Posterior vena cava (tissue), 2 donors: ENCODE data around the gene ARFGAP3. TPM values are rescaled to one million over a fixed set of nuclear protein-coding genes. Genes with fewer than 3 reads are reported as not detected.
A peak's percentile ranks its signal among the peaks of the same experiment; 100 is the strongest.

Experiments
- DNase-seq: peaks from one replicate; pipeline ENCODE4 v3.0.0-alpha.2; 2020; ENCODE audit warnings: low spot score
- intact Hi-C, 2 donors: fragments of 100-400 bp; cut with DNase I; formaldehyde crosslinking; loops; one replicate each; pipeline versions ENCODE4 v1.14.1 to v1.14.2; 2022 to 2023
- total RNA-seq, 2 donors: library from RNA; stranded (reverse); fragmentation: NEBNext Ultra II Directional; extraction: Animal tissue kit (Norgen Biotek cat#: 25700); gene quantifications; one replicate each; pipeline ENCODE4 v1.2.1, GENCODE V29; 2021
- donor health status: DM: yes; HTN: yes; CAD: no.
- donor health status: DM: yes; HTN: yes; CAD: no.

ARFGAP3 gene
- total RNA-seq, 2 donors from 2014 or later, result 36.9 to 53.0 TPM

DNA sequence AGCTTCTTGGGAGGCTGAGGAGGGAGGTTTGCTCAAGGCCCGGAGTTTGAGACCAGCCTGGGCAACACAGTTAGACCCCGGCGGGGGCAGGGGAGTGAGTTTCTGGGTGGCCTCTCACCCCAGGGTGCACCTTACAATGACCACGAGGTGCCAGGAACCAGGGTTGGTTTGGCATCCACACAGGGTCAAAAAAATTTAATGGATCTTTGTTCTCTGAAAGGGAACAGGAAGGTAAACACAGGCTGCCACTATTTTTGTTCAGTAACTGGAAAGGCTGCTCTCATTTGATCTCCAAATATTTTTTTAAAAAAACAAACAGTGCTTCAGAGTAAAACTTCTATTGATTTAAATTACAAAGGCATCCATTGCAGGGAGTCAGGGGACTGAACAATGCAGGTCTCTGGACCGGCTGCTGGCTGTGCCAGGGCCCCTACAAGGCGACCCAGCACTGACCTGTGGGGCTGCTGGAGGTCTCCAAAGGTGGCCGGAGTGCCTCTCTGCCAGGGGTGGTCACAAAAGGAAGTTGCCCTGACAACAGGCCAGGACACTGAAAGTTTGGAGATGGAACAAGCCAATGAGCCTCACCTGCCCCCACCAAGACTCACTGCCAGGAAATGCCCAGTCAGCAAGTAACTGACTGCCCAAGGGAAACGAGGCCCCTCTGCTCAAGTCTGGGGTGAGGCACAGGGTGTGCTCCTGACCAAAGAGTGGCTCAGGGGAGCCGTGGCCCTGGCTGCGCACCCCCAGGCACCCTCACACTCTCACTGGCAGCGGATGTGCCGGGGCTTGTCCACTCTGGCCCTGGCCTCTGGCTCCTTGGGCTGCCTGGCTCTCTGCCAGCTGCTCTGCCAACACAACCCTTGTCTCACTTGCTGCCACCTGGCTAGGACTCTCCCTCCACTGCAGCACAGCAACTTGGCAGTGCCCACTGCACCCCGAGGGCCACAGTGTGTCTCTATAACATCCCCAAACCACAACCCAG is 51.8 kb downstream of the ARFGAP3 start:
- intact Hi-C loops, result no loop called here
- no peak for DNase-seq

DNA sequence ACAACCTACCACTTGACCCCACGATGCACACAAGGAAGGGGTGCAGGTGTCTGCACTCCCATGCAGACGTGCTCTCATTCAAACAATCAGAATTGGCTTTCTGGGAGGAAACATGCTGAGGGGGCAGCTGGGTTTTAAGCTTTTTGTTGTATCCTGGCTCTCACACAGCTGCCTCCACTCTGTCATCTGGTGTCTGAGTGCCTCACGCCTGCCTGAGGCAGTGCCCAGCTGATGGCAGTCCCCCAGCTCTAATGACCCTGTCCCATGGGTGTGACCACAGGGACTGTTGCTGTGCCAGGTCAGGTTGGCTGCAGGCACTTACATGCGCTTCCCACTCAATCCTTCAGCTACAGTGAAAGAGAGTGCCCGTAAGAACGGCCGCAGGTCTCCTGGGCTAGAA is 53.7 kb downstream of the ARFGAP3 start:
- peak; percentile 40 for DNase-seq
- intact Hi-C loops, result no loop called here

DNA sequence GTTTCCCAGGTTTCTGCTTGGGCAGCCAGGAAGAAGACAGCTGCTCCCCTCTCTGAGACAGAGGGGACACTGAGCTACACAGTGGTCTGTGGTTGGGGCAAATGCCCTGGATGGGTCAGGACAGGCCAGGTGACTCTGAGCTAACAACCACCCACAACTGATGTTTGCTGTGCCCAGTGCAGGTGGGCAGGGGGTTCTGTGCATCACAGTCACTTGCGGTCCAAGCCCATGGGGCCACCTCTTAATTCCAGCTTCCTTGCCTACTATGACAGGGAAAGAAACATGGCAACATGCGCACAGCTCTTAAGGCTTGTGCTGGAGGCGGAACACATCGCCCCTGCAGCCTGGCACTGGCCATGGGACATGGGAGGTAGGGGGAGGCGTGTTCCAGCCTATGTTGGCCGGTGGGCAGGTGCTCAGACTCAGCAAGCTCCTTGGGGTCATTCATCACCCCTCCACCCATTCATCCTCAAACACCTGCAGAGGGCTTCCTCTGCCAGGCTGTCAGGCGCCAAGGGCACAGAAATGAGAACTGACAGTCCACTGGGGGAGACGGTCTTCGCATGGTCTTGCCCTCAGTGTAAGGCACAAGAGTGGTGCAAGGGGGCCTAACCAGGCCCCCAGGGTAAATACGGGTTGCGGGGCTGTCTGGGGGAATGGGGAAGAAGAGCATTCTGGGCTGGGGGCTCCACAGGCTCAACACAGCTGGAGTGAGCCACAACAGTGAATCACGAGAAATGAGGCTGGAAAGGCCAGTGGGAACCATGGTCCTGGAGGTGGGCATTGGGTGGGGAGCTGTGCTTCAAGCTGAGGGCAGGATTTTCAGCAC is 55.6 kb downstream of the ARFGAP3 start:
- DNase-seq, result peak; percentile 70
- intact Hi-C loops, result no loop called here

DNA sequence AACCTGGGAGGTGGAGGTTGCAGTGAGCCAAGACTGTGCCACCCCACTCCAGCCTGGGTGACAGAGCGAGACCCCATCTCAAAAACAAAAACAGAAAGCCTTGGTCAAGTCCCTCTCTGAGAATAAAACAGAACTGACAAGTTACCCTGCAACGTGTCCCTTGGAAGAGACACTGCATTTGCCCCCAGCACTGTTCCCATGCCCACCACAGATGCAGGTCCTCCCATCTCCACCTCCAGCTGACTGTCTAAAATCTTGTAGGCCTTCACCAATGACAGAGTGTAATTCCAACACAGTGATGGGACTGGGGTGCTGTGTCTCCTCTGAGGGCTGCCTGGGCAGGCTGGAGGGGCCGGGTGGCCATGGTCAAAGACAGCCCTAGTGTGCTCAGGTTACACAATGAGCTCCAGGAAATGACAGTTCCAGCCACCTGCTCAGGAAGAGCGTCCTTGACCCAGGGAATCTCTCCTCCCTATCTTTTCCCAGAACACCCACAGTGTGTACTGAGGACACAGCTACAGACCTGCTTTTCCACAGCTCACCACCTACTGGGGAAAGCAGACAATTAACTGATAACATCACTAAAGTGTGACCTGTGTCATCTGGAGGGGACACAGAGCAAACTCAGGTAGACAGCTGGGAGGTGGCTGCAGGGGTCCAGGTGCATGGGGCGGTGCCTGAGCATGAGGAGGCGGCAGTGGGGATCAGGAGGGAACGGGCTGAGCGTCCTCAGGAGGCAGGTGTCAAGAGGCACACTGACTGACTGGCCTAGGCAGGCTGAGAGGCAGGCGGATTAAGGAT is 56.4 kb downstream of the ARFGAP3 start:
- intact Hi-C loops, result no loop called here
- peak; percentile 59 for DNase-seq

DNA sequence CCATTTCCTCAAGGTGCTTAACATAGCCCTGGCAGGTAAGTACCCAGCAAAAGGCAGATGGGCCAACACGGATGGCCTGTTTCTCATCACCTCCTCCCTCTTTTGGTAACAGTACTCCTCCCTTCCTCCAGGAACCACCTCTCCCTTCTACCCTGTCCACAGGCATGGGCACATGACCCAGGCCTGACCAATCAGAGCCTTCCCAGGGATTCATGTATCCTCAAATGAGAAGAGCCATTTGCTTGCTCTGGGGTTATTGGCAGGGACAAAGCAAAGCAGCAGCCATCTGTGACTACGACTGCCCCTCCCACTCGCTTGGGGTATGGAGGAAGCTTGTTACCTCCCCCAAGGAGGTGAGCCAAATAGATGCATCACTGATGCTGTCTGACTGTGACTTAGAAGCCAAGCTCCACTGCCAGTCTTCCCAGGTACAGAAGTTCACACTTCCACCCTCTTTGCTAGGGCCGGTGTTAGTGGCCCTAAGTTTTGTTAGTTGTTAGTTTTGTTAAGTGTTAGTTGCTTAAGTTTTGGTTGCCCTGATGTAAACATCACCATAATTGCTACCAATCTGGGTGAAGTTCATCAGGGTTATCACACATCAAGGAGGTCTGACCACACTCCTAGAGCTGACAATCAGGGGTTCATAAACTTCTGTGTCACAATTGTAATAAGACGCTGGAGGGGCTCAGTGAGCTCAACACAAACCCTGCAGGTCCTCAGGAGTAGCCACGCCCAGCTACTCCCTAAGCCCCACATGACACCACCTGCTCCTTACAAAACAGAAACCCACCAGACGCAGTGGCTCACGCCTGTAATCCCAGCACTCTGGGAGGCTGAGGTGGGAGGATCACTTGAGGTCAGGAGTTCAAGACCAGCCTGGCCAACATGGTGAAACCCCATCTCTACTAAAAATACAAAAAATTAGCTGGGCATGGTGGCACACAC is 57.3 kb downstream of the ARFGAP3 start:
- peak; percentile 23 for DNase-seq
- intact Hi-C loops, result loop anchor here in 1 of 2 donors (10.0 kb wide), 1 partner anchor 135 kb away; no protein-coding TSS in a partner anchor

DNA sequence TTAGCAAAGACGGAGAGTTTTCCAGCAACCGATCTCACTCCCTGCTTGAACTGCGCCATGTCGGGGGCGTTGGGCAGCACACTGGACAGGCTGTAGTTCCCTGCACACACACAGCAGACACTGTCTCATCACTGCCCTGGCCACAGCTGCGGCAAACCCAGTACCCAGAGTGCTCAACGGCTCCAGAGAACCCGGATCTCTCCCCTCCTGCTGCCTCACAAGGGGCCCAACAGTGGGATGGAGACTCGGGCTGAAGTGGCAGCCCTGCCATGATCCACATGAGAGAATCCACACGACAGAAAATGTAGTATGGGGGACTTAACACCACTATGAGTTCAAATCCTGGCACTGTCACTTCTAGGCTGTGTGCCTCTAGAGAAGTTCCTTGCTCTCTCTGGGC is 58.0 kb downstream of the ARFGAP3 start:
- intact Hi-C loops, result loop anchor here in 1 of 2 donors (10.0 kb wide), 1 partner anchor 134 kb away; no protein-coding TSS in a partner anchor
- peak; percentile 45 for DNase-seq

DNA sequence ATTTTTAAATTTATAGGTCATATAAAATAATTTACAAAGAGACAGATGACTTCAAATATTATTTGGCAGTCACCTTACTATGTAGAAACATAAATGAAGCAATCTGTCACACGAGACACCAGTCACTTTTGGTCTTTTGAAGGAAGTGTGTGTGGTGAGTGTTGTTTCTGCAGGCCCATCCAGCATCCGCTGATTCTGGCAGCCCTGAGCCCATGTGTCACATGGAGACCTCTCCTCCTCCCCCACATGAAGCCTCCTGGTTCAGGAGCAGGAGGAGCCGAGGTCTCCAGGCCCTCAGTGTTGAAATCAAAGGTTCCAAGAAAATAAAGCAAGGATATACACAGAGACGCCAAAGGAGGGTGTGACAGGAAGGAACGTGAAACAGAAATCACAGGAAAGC is 60.1 kb downstream of the ARFGAP3 start:
- DNase-seq, result peak; percentile 73
- intact Hi-C loops, result loop anchor here in 1 of 2 donors (10.0 kb wide), 1 partner anchor 132 kb away; no protein-coding TSS in a partner anchor

DNA sequence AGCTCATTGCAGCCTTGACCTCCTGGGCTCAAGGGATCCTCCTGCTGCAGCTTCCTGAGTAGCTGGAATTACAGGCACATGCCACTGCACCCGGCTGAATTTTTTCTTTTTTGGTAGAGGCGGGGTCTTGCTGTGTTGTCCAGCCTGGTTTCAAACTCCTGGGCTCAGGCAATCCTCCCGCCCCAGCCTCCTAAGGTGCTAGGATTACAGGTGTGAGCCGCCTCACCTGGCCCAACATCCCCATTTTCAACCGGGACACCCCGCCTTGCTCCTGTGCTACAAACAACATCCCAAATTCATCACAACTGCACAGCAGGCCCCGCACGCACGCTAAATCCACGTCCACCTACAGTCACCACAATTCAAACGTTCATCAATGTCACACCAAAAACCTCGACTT is 61.0 kb downstream of the ARFGAP3 start:
- intact Hi-C loops, result loop anchor here in 1 of 2 donors (10.0 kb wide), 1 partner anchor 131 kb away; no protein-coding TSS in a partner anchor
- peak; percentile 24 for DNase-seq

DNA sequence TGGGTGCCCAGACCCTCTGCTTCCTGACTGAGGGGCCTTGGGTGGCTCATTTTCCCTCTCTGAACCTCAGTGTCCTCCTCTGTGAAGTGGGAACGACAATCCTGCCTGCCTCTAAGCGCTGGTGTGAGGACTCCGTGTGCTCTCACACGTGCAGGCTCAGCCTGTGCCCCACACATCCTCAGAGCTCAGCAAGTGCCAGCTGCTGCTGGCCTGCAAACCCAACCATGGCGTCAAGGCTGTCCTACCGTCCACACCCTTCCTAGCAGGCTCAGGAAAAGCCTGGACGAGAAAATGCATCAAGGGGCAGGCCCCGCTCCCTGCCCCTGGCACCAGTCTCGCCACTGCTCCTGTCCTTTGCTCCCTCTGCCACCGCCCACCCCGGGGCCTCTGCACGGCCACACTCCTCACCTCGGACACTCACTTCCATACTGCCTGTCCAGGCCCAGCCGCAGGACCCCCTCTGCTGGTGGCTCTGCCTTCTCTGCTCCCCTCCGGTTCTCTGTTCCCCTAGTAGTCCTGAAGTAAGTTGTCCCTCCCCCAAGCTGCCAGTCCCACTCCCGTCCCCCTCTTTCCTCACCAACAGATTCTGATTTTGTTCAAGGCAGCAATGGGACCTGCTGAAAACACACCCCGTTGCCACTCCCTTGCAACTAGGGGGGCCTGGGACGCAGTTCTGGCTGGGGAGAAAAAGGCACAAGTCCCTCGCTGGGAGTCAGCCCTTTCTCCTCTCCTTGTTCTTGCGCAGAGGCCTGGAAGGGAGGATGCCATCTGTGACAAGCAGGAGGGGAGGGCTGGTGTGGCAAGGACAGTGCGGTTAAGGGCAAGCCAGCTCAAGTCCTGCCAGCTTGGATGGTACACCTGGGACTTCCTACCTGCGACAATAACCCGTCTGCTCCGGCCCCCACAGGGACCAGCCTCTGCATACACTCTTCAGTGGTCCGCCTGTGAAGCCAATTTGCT is 62.2 kb downstream of the ARFGAP3 start:
- peak; percentile 70 for DNase-seq
- intact Hi-C loops, result loop anchor here in 1 of 2 donors (10.0 kb wide), 1 partner anchor 130 kb away; no protein-coding TSS in a partner anchor

DNA sequence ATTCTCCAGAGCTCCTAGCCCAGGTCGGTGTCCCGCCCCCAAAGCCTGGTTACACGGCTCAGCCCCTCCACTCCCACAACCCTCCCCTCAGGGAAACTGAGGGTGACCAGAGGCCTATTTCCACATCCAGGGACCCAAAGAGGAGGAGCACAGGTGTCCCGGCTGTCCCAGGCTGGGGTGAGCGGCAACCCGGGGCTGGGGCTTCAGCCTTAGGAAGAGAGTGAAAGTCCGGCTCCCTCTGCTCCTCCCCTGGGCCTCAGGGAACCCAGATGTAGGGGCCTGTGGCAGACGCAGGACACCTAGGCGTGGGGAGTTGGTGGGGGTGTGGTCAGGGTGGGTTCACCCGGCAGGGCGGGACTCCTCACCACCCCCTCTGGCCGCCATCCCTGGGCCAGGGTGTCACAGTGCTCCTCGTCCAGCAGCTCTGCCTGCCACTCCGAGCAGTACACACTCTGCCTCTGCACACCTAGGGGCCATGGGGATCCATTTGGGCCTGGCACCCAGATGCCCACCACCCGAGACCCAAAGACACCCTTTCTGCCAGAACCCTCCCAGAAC is 63.1 kb downstream of the ARFGAP3 start:
- peak; percentile 72 for DNase-seq
- intact Hi-C loops, result loop anchor here in 1 of 2 donors (10.0 kb wide), 1 partner anchor 129 kb away; no protein-coding TSS in a partner anchor

DNA sequence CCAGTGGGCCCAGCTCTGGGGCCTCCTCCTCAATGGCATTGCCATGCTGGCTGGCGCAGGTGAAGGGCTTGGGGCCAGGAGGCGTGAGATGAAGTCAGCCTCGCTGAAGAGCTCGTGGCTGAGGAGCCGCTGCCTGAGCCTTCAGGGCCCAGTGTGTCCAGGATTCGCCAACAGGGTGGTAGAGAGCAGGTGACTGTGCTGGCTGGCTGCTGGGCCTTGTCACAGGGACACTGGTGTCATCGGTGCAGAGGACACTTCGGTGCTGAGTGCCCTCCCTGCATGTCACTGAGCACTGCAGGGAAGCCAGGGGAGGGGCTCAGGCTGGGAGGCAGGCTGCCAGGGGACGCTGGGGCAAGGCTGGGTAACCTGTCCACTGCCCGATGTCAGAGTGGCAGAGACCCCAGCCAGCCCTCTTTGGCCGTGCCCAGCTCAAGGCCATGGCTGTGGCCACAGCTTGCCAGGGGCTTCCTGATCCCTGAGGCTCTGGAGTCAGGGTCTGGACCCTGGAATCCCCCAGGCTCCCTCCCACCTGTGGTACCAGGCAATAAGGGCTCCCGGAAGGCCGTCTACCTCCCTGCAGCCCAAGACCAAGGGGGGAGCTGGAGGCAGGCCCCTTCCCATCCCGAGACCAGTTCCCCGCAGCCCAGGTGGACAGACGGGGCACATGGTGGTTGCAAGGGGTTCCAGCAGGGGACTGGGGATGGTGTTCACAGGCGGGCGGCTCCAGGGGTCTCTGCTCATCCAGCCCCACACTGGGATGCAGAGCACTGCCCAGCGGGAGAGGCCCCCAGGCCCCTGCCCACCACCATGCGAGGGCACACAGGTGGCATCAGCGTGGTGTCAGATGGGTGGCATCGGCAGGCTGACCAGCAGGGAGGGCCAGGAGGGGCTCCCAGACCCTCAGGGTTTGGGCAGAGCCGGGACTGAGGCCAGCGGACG is 63.9 kb downstream of the ARFGAP3 start:
- peak; percentile 76 for DNase-seq
- intact Hi-C loops, result loop anchor here in 1 of 2 donors (10.0 kb wide), 1 partner anchor 128 kb away; no protein-coding TSS in a partner anchor

DNA sequence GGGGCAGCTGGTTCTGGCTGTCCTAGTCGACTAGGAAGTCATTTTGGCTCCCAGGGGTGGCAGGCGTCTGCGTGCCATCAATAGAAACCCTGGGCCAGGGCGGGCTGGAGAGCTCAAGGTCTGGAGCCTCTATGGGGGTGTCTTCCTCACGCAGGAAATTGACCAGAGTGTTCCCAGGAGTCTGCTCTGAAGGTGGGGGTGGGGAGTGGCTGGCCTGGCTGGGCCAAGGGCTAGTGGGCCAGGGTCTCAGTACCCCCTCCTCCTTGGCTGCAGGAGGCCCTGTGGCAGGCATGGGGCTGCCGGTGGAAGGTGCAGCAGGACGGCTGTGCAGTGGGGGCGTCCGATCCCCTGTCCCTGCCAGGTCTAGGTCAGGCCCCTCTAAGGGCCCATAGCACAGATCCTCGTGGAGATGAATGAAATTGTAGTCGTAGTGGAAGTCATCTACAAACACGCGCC is 64.6 kb downstream of the ARFGAP3 start:
- intact Hi-C loops, result loop anchor here in 1 of 2 donors (10.0 kb wide), 1 partner anchor 128 kb away; no protein-coding TSS in a partner anchor
- peak; percentile 73 for DNase-seq

DNA sequence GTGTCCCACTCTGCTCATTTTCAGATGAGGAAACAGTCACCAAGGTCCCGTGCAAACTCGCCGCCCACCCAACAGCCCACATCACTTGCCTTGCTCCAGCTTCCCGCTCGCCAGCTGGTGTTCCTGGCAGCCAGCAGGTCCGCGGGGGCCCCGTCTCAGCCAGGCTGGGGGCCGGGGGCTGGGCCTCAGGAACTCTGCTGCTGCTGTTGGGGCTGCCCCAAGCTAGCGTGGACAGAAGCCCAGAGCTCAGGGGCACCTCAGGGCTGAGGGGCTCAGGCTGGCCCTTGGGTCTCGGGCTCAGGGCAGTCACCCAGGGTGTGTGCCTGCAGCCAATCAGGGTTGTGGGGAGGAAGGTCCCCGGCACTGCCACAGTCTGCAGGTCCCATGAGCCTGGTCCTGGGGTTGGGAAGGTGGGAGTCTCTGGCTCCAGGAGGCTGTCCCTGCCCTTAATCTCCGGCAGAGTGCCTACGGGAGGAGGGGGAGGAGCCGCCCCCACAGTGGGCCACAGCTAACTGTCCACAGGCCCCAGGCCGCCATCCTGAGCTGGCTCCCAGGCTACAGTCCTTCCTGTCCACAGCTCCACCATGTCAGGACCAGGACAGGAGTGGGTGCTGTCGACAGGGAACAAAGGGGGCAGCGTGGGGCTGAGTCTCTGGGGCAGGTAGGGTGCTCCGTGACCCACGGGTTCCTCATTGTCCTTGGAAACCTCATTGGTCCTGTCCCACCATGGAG is 65.2 kb downstream of the ARFGAP3 start:
- intact Hi-C loops, result loop anchor here in 1 of 2 donors (10.0 kb wide), 1 partner anchor 127 kb away; no protein-coding TSS in a partner anchor
- peak; percentile 80 for DNase-seq

DNA sequence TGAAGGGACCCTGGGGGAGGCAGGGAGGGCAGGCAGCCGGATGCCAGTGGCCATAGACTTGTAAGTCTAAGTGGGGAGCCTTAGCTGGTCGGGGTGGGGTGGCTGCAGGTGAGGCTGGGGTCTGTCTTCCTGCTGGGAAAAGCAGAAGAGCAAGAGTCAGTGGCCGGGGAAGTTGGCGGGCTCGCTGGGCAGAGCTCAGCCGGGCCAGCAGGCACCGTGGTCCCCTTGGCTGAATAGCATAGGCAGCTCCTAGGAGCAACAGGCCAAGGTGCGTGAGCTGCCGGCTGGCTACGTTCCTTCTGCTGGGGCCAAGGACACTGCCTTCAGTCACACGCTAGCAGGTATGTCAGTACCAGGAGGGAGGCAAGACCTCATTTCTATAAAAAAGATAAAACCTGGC is 68.6 kb downstream of the ARFGAP3 start:
- intact Hi-C loops, result no loop called here
- no peak for DNase-seq
